Measurements from ENCODE around the gene PTPN14.

The PTPN14 gene

DNA sequence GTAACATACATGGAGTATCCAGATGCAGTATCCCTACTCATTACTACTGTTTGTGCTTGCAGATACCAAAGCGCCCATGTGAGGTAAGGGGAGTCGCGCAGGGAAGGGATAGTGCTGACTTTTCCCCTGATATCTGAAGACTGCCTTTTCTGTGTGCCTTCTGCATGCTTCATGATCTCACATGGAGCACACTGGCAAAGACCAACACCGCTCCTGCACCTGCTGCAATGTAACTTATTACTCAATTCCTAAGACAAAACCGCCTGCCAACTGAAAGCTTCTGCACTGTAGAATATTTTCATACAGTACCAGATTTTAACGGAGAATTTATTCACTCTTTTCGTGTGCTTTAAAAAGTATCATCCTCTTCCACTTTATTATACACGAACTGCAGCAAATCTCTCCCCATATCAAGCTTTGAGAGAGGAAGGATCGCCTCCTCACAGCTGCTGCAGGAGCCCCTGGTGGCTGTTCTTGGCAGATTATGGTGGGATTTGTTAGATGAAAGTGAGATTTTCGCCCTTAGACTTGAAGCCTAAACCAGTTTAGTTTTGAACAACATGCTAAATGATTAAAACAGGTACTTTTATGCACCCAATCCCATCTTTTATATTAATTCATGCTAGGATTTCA, 99.1 kb downstream of the PTPN14 start:
- H3K4me3 ChIP-seq (ENCODE audit: low read depth in 1 of 2, low read length in 2 of 2) = no peak overlapping the region
- no peaks in the 10 kb centered on the region for H4K20me1 ChIP-seq (ENCODE audit: insufficient read depth, low read length)
- DNase-seq (no peak), ATAC-seq (ENCODE audit: insufficient read depth, low read depth) (no peak)
- no peak for TF ChIP-seq EZH2 (IDR thresholded peaks at IDR 0.05; ENCODE audit: borderline replicate concordance, low read depth, low read length, severe bottlenecking)
- TF ChIP-seq, protein P1, sequence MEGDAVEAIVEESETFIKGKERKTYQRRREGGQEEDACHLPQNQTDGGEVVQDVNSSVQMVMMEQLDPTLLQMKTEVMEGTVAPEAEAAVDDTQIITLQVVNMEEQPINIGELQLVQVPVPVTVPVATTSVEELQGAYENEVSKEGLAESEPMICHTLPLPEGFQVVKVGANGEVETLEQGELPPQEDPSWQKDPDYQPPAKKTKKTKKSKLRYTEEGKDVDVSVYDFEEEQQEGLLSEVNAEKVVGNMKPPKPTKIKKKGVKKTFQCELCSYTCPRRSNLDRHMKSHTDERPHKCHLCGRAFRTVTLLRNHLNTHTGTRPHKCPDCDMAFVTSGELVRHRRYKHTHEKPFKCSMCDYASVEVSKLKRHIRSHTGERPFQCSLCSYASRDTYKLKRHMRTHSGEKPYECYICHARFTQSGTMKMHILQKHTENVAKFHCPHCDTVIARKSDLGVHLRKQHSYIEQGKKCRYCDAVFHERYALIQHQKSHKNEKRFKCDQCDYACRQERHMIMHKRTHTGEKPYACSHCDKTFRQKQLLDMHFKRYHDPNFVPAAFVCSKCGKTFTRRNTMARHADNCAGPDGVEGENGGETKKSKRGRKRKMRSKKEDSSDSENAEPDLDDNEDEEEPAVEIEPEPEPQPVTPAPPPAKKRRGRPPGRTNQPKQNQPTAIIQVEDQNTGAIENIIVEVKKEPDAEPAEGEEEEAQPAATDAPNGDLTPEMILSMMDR (IDR thresholded peaks at IDR 0.05; ENCODE audit: borderline replicate concordance, extremely low read depth, low read length, poor library complexity, severe bottlenecking) = peak; percentile 39
- no peaks in the 10 kb centered on the region for H3K27me3 ChIP-seq (ENCODE audit: insufficient read depth, low read length, poor library complexity)
- no peak overlapping the region for H3K27ac ChIP-seq (ENCODE audit: low read length)
- no peak overlapping the region for H3K9ac ChIP-seq (ENCODE audit: low read depth, low read length)
- H3K36me3 ChIP-seq (ENCODE audit: insufficient read depth, low read length) = no peaks in the 10 kb centered on the region
- no peaks in the 10 kb centered on the region for H3K9me3 ChIP-seq (ENCODE audit: insufficient read depth, low read length, severe bottlenecking)
- H3K4me1 ChIP-seq (ENCODE audit: insufficient read depth, low read length) = peaks cover 24% of the 10 kb centered on the region
- no peak overlapping the region for H3K4me2 ChIP-seq (ENCODE audit: insufficient read depth, low read length)
- no peaks in the 10 kb centered on the region for H3K79me2 ChIP-seq (ENCODE audit: insufficient read depth, low read length)
- no peak overlapping the region for H2AFZ ChIP-seq (ENCODE audit: low read depth, low read length)

DNA sequence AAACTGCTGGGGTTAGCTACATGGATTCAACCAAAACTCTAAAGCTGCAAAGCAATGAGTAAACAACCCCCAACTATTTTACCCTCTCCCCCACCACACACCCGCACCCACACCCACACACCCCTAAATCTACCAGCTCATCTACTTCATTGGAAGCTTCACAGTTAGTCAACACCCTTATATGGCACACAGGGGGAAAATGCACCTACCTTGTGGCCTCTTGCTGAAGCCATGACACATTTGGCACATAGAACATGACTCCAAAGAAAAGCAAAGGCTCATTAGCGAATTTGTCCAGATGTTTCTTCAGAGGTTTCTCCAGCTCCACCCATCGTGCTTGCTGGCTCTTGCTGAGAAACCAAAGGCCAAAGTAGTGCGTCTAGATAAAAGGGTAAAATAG, 99.8 kb downstream of the PTPN14 start:
- Histone ChIP-seq H3K27me3 (ENCODE audit: insufficient read depth, low read length, poor library complexity) (no peaks in the 10 kb centered on the region), H2AFZ (ENCODE audit: low read depth, low read length) (no peak overlapping the region), H3K27ac (ENCODE audit: low read length) (no peak overlapping the region), H3K4me2 (ENCODE audit: insufficient read depth, low read length) (no peak overlapping the region), H3K4me3 (ENCODE audit: low read depth in 1 of 2, low read length in 2 of 2) (no peak overlapping the region), H3K9me3 (ENCODE audit: insufficient read depth, low read length, severe bottlenecking) (no peaks in the 10 kb centered on the region), H3K9ac (ENCODE audit: low read depth, low read length) (no peak overlapping the region), H3K36me3 (ENCODE audit: insufficient read depth, low read length) (no peaks in the 10 kb centered on the region), H3K79me2 (ENCODE audit: insufficient read depth, low read length) (no peaks in the 10 kb centered on the region), H3K4me1 (ENCODE audit: insufficient read depth, low read length) (peaks cover 28% of the 10 kb centered on the region), H4K20me1 (ENCODE audit: insufficient read depth, low read length) (no peaks in the 10 kb centered on the region)
- DNase-seq (no peak), ATAC-seq (ENCODE audit: insufficient read depth, low read depth) (no peak)
- TF ChIP-seq, protein P1 (IDR thresholded peaks at IDR 0.05; ENCODE audit: borderline replicate concordance, extremely low read depth, low read length, poor library complexity, severe bottlenecking) = no peak
- TF ChIP-seq EZH2 (IDR thresholded peaks at IDR 0.05; ENCODE audit: borderline replicate concordance, low read depth, low read length, severe bottlenecking) = no peak

DNA sequence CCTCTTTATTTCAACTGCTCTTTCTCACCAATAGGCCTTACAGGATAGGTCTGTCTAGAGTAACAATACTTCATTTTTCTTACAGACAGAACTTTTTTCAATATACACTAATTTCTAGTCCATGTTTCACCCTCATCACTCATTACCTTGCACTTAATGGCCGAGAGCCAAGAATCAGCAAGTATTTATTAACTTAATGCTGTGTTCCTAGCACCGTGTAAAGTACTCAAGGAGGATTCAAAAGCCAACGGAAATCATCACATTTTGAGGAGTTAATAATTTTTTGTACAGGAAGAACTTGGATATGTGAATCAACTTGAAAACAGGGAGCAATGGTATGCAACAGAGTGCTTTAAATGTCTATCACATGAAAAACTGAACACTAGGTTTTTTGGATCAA, 102.0 kb downstream of the PTPN14 start:
- H3K27me3 ChIP-seq (ENCODE audit: insufficient read depth, low read length, poor library complexity) = no peaks in the 10 kb centered on the region

More for the DNA sequence above, 102.0 kb downstream of the PTPN14 start:
- H3K9ac ChIP-seq (ENCODE audit: low read depth, low read length) = no peak overlapping the region
- H3K4me1 ChIP-seq (ENCODE audit: insufficient read depth, low read length) = peaks cover 28% of the 10 kb centered on the region
- no peak for ATAC-seq (ENCODE audit: insufficient read depth, low read depth)
- no peaks in the 10 kb centered on the region for H3K79me2 ChIP-seq (ENCODE audit: insufficient read depth, low read length)
- H4K20me1 ChIP-seq (ENCODE audit: insufficient read depth, low read length) = no peaks in the 10 kb centered on the region
- H3K9me3 ChIP-seq (ENCODE audit: insufficient read depth, low read length, severe bottlenecking) = no peaks in the 10 kb centered on the region
- no peak for DNase-seq
- H3K36me3 ChIP-seq (ENCODE audit: insufficient read depth, low read length) = no peaks in the 10 kb centered on the region
- no peak overlapping the region for H3K4me2 ChIP-seq (ENCODE audit: insufficient read depth, low read length)
- H3K27ac ChIP-seq (ENCODE audit: low read length) = no peak overlapping the region
- no peak for TF ChIP-seq EZH2 (IDR thresholded peaks at IDR 0.05; ENCODE audit: borderline replicate concordance, low read depth, low read length, severe bottlenecking)
- TF ChIP-seq, protein P1 (IDR thresholded peaks at IDR 0.05; ENCODE audit: borderline replicate concordance, extremely low read depth, low read length, poor library complexity, severe bottlenecking) = no peak
- no peak overlapping the region for H3K4me3 ChIP-seq (ENCODE audit: low read depth in 1 of 2, low read length in 2 of 2)
- H2AFZ ChIP-seq (ENCODE audit: low read depth, low read length) = no peak overlapping the region
